Measurements from ENCODE around the gene B4GALNT1. TPM values are rescaled to one million over a fixed set of nuclear protein-coding genes. Genes with fewer than 3 reads are reported as not detected.

B4GALNT1 gene
- polyA plus RNA-seq, 1 donor from 2014 or later: 99.9 TPM

GRCh38 chr12:57622293-57623245 lies 10.4 kb downstream of the B4GALNT1 start:
- Histone ChIP-seq H3K9me2 (ENCODE audit: insufficient read depth, low read length) (no peaks in the 10 kb centered on the region), H3K4me3 (ENCODE audit: low read length) (no peak overlapping the region), H3K79me2 (replicated peaks; ENCODE audit: insufficient read depth, low read length) (no peaks in the 10 kb centered on the region), H3F3A (ENCODE audit: insufficient read depth, low read length, poor library complexity, severe bottlenecking) (no peaks in the 10 kb centered on the region), H3K36me3 (ENCODE audit: insufficient read depth, low read length) (no peaks in the 10 kb centered on the region), H3K9me3 (ENCODE audit: low read length) (no peaks in the 10 kb centered on the region), H3K9ac (ENCODE audit: low read length) (no peak overlapping the region), H3K4me2 (ENCODE audit: low read length) (no peak overlapping the region), H4K20me1 (ENCODE audit: insufficient read depth) (no peaks in the 10 kb centered on the region), H3K27me3 (ENCODE audit: insufficient read depth, low read depth, low read length) (peaks cover 80% of the 10 kb centered on the region), H3K27ac (ENCODE audit: low read length) (no peak overlapping the region), H2AFZ (ENCODE audit: low read depth, low read length) (no peak overlapping the region)
- TF ChIP-seq, protein P1, sequence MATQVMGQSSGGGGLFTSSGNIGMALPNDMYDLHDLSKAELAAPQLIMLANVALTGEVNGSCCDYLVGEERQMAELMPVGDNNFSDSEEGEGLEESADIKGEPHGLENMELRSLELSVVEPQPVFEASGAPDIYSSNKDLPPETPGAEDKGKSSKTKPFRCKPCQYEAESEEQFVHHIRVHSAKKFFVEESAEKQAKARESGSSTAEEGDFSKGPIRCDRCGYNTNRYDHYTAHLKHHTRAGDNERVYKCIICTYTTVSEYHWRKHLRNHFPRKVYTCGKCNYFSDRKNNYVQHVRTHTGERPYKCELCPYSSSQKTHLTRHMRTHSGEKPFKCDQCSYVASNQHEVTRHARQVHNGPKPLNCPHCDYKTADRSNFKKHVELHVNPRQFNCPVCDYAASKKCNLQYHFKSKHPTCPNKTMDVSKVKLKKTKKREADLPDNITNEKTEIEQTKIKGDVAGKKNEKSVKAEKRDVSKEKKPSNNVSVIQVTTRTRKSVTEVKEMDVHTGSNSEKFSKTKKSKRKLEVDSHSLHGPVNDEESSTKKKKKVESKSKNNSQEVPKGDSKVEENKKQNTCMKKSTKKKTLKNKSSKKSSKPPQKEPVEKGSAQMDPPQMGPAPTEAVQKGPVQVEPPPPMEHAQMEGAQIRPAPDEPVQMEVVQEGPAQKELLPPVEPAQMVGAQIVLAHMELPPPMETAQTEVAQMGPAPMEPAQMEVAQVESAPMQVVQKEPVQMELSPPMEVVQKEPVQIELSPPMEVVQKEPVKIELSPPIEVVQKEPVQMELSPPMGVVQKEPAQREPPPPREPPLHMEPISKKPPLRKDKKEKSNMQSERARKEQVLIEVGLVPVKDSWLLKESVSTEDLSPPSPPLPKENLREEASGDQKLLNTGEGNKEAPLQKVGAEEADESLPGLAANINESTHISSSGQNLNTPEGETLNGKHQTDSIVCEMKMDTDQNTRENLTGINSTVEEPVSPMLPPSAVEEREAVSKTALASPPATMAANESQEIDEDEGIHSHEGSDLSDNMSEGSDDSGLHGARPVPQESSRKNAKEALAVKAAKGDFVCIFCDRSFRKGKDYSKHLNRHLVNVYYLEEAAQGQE (IDR thresholded peaks at IDR 0.05; ENCODE audit: borderline replicate concordance): no peak
- TF ChIP-seq, protein P2, sequence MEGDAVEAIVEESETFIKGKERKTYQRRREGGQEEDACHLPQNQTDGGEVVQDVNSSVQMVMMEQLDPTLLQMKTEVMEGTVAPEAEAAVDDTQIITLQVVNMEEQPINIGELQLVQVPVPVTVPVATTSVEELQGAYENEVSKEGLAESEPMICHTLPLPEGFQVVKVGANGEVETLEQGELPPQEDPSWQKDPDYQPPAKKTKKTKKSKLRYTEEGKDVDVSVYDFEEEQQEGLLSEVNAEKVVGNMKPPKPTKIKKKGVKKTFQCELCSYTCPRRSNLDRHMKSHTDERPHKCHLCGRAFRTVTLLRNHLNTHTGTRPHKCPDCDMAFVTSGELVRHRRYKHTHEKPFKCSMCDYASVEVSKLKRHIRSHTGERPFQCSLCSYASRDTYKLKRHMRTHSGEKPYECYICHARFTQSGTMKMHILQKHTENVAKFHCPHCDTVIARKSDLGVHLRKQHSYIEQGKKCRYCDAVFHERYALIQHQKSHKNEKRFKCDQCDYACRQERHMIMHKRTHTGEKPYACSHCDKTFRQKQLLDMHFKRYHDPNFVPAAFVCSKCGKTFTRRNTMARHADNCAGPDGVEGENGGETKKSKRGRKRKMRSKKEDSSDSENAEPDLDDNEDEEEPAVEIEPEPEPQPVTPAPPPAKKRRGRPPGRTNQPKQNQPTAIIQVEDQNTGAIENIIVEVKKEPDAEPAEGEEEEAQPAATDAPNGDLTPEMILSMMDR (IDR thresholded peaks at IDR 0.05; ENCODE audit: poor library complexity, severe bottlenecking): no peak
- TF ChIP-seq MXI1 (conservative IDR thresholded peaks at IDR 0.05; ENCODE audit: poor library complexity, severe bottlenecking) (no peak), RAD21 (conservative IDR thresholded peaks at IDR 0.05) (no peak), POLR2AphosphoS5 (IDR thresholded peaks at IDR 0.05) (no peak), TAF1 (IDR thresholded peaks at IDR 0.05; ENCODE audit: low read depth) (no peak), EZH2 (IDR thresholded peaks at IDR 0.05; ENCODE audit: borderline replicate concordance, insufficient read depth, low read length, poor library complexity, severe bottlenecking) (no peak), EP300 (conservative IDR thresholded peaks at IDR 0.05; ENCODE audit: poor library complexity, severe bottlenecking) (no peak), SMC3 (conservative IDR thresholded peaks at IDR 0.05; ENCODE audit: poor library complexity) (no peak)

DNA sequence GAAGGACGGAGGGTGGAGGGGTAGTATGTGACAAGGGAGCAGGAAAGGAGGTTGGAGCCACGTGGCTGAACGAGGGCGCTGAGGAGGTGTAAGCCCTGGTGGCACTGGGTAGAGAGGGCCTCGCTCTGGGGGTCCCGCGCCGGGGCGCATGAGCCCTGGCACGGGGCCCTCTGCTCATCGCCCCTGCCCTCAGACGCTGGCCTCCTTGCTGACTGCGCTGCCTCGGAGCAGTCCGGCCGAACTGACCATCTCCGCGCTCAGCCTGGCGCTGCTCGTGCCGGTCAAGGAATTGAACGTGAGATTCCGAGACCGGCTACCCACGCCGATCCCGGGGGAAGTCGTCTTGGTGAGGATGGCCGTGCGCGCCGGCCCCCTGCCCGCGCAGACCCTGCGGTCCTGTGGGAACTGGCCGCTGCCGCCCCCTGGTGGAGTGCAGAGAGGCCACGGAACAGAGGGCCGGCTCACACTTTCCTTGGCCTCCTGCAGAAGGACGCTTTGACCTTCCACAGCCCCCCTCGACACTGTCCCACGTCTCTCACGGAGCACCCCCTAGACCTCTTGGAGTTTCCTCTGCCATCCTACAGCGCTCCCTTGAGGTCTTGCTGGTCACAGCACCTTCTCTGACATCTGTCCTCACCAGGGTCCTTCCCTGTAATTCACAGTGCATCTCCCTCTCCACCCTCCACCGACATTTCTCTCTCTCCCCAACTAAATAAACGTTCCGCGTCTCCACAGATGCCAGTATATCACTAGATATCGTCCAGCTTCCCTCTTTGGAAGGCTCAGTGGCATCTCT lies 11.3 kb downstream of the B4GALNT1 start:
- peak; percentile 29 for TF ChIP-seq POLR2AphosphoS5 (IDR thresholded peaks at IDR 0.05)
- no peak for TF ChIP-seq TAF1 (IDR thresholded peaks at IDR 0.05; ENCODE audit: low read depth)
- TF ChIP-seq, protein P2 (IDR thresholded peaks at IDR 0.05; ENCODE audit: poor library complexity, severe bottlenecking): peak; percentile 91
- peak; percentile 83 for TF ChIP-seq SMC3 (conservative IDR thresholded peaks at IDR 0.05; ENCODE audit: poor library complexity)
- peak; percentile 74 for TF ChIP-seq RAD21 (conservative IDR thresholded peaks at IDR 0.05)
- TF ChIP-seq EP300 (conservative IDR thresholded peaks at IDR 0.05; ENCODE audit: poor library complexity, severe bottlenecking): no peak
- TF ChIP-seq, protein P1 (IDR thresholded peaks at IDR 0.05; ENCODE audit: borderline replicate concordance): no peak
- peak; percentile 55 for TF ChIP-seq MXI1 (conservative IDR thresholded peaks at IDR 0.05; ENCODE audit: poor library complexity, severe bottlenecking)
- TF ChIP-seq EZH2 (IDR thresholded peaks at IDR 0.05; ENCODE audit: borderline replicate concordance, insufficient read depth, low read length, poor library complexity, severe bottlenecking): peak; percentile 2

More for the DNA sequence above, 11.3 kb downstream of the B4GALNT1 start:
- Histone ChIP-seq H3K27me3 (ENCODE audit: insufficient read depth, low read depth, low read length) (peaks cover 73% of the 10 kb centered on the region), H3K36me3 (ENCODE audit: insufficient read depth, low read length) (no peaks in the 10 kb centered on the region), H3K9ac (ENCODE audit: low read length) (peak overlapping the region; percentile 19), H2AFZ (ENCODE audit: low read depth, low read length) (no peak overlapping the region), H3K79me2 (replicated peaks; ENCODE audit: insufficient read depth, low read length) (no peaks in the 10 kb centered on the region), H3K4me2 (ENCODE audit: low read length) (no peak overlapping the region), H3F3A (ENCODE audit: insufficient read depth, low read length, poor library complexity, severe bottlenecking) (no peaks in the 10 kb centered on the region), H3K4me3 (ENCODE audit: low read length) (peak overlapping the region; percentile 63), H4K20me1 (ENCODE audit: insufficient read depth) (no peaks in the 10 kb centered on the region), H3K9me3 (ENCODE audit: low read length) (no peaks in the 10 kb centered on the region), H3K9me2 (ENCODE audit: insufficient read depth, low read length) (no peaks in the 10 kb centered on the region), H3K27ac (ENCODE audit: low read length) (no peak overlapping the region)

Data from neural cell (in vitro differentiated cells).